Heart left ventricle (tissue), 16 donors: ENCODE measurements around the gene WDR86. TPM values are rescaled to one million over a fixed set of nuclear protein-coding genes. Genes with fewer than 3 reads are reported as not detected.
A peak's percentile ranks its signal among the peaks of the same experiment; 100 is the strongest.

Experiments
- ATAC-seq, 4 donors: fragments of 200-7000 bp; cut with Tn5 transposase; one replicate each; pipeline ENCODE4 v1.9.1; 2020 to 2022; ENCODE audit warnings: moderate library complexity in 4 of 4, mild to moderate bottlenecking in 3 of 4, moderate number of reproducible peaks in 1 of 4
- DNase-seq, 5 donors: peaks; one replicate each; pipeline ENCODE4 v3.0.0-alpha.2; 2020
- H3K27ac ChIP-seq, 12 donors: fragments of 200-600 bp; sonication (generic) in 4 of 12; one replicate each; pipeline versions ENCODE4 v1.5.0 to v1.8.0; 2016 to 2022; ENCODE audit warnings: mild to moderate bottlenecking in 2 of 12
- H3K27me3 ChIP-seq, 9 donors: fragments of 200-600 bp; sonication (generic) in 2 of 9; one replicate each; pipeline versions ENCODE4 v1.5.1 to v1.8.0; 2016 to 2022; ENCODE audit warnings: mild to moderate bottlenecking in 3 of 9
- H3K36me3 ChIP-seq, 9 donors: fragments of 200-600 bp; sonication (generic) in 2 of 9; one replicate each; pipeline versions ENCODE4 v1.5.0 to v1.8.0; 2018 to 2022; ENCODE audit warnings: mild to moderate bottlenecking in 2 of 9
- H3K4me1 ChIP-seq, 12 donors: fragments of 200-600 bp; sonication (generic) in 4 of 12; one replicate each; pipeline versions ENCODE4 v1.5.0 to v1.8.0; 2016 to 2022; ENCODE audit warnings: mild to moderate bottlenecking in 3 of 12
- H3K4me3 ChIP-seq, 12 donors: fragments of 200-600 bp; sonication (generic) in 4 of 12; one replicate each; pipeline versions ENCODE4 v1.5.0 to v1.8.0; 2017 to 2022; ENCODE audit warnings: mild to moderate bottlenecking in 9 of 12, moderate library complexity in 4 of 12
- H3K9me3 ChIP-seq, 12 donors: fragments of 200-600 bp; sonication (generic) in 4 of 12; one replicate each; pipeline versions ENCODE4 v1.5.0 to v1.8.0; 2016 to 2022; ENCODE audit warnings: mild to moderate bottlenecking in 1 of 12
- CTCF ChIP-seq, 12 donors: fragments of 200-600 bp; sonication (generic) in 4 of 12; IDR thresholded peaks; one replicate each; pipeline versions ENCODE4 v1.5.0 to v1.8.0; 2018 to 2022; ENCODE audit warnings: antibody characterized with exemption in 12 of 12, mild to moderate bottlenecking in 5 of 12
- POLR2A ChIP-seq, 2 donors: fragments of 450-650 bp; IDR thresholded peaks; one replicate each; pipeline ENCODE4 v1.6.1; 2017; ENCODE audit warnings: antibody characterized with exemption in 2 of 2, mild to moderate bottlenecking in 2 of 2, moderate library complexity in 2 of 2
- WGBS, 4 donors: extraction: QIAGEN DNeasy Blood & Tissue Kit in 2 of 4; methylation state at CpG; one replicate each; pipeline versions ENCODE4 v1.1.5 to v1.1.7; 2013 to 2018; 5-methylcytosine and 5-hydroxymethylcytosine counted together
- intact Hi-C, 10 donors: fragments of 100-400 bp; cut with DNase I; formaldehyde crosslinking; loops; one replicate each; pipeline versions ENCODE4 v1.11.1 to v1.14.2; 2022
- polyA plus RNA-seq, 2 donors: library from polyadenylated mRNA; stranded (reverse); fragments of 200-250 nt; gene quantifications; one replicate each; pipeline ENCODE4 v1.2.3, GENCODE V29; 2013
- total RNA-seq, 9 donors: library from RNA; depleted of rRNA in 2 of 9; stranded (reverse); fragments of >200 nt in 2 of 9; fragmentation: NEBNext Ultra II Directional in 3 of 9; extraction: Animal tissue kit (Norgen Biotek cat#: 25700) in 3 of 9; gene quantifications; one replicate each; pipeline versions ENCODE4 v1.1.0 to v1.2.4, GENCODE V29; 2016 to 2023
- donor health status: ischemic (EF 13 %, LVEDD 7.1; RV severe dilation, severe dysfunction).
- donor health status: healthy with polysubstance abuse.
- donor health status: DM: no; HTN: yes; CAD: no.
- donor health status: DM: no; HTN: no; CAD: no.
- donor health status: ischemic (EF 25% LVEDD 6.9; RV normal size, moderate dysfunction).
- donor health status: ischemic (EF 25% LVEDD 5.7; RV mildly dilated, moderate dysfunction).
- donor health status: healthy.
- donor health status: DM: yes; HTN: yes; CAD: no.
- donor health status: ischemic (EF 35%, LVEDD 5.7; RV mildly dilated, moderate dysfunction).
- donor health status: nonischemic (EF 11% LVEDD 7.7; RV severe dilation, severe dysfunction).
- donor health status: DM: yes; HTN: yes; CAD: no.
- donor health status: PGD.
- donor health status: ischemic (EF 29% LVEDD 5.4; RV normal size, mild dysfunction).
- donor health status: nonischemic (EF 23%, LVEDD 6.1; RV moderate dilation, normal function).

WDR86 gene
- total and polyA plus RNA-seq, 11 donors, result 0.37 to 1.7 (median 0.52) TPM; not detected in 5

DNA sequence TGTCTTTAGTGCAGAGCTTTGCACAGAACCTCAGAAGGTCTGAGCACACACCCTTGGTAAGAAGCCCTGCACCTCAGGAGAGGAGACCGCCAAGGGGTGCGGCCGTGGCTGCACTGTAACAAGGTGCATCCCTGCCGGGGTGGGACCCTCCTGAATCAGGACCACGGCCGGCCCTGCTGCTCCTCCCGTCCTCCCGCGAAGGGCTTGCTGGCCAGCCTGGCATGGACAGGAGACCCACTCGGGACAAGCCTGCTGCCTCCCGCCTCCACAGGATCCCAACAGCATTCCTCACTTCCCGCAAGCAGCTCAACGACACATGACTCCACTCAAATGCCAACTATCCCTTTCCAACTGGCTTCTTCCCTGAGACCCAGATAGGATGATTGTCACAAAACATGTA, 12.8 kb downstream of the WDR86 start:
- no peaks in the 10 kb centered on the region for H3K4me1 ChIP-seq
- no peaks in the 10 kb centered on the region for H3K9me3 ChIP-seq
- peaks cover 0 to 29% (median 0%) of the 10 kb centered on the region in 9 donors for H3K27me3 ChIP-seq
- no peak for DNase-seq
- peak in 1 of 4 donors; percentile 37 for ATAC-seq
- WGBS, 4 donors, result 89 to 93% (median 91%) methylated on average over 10 to 13 of the region's 13 CpGs
- no peak overlapping the region for H3K27ac ChIP-seq
- no peaks in the 10 kb centered on the region for H3K36me3 ChIP-seq
- intact Hi-C loops, result no loop called here
- H3K4me3 ChIP-seq, result no peak overlapping the region
- TF ChIP-seq CTCF (IDR thresholded peaks at IDR 0.05) (no peak), POLR2A (IDR thresholded peaks at IDR 0.05) (no peak)

- Histone ChIP-seq H3K36me3 (no peaks in the 10 kb centered on the region), H3K27me3 (peaks cover 0 to 29% (median 0%) of the 10 kb centered on the region in 9 donors), H3K4me3 (no peak overlapping the region), H3K9me3 (no peaks in the 10 kb centered on the region), H3K27ac (no peak overlapping the region), H3K4me1 (no peaks in the 10 kb centered on the region)
- DNase-seq (no peak), ATAC-seq (no peak)
- TF ChIP-seq POLR2A (IDR thresholded peaks at IDR 0.05) (no peak), CTCF (IDR thresholded peaks at IDR 0.05) (no peak)
- intact Hi-C loops, result no loop called here
- 87 to 91% (median 89%) methylated on average over 9 to 10 of the region's 10 CpGs for WGBS, 4 donors
Observed at GRCh38 chr7:151396328-151396970, 13.4 kb downstream of the WDR86 start.

GRCh38 chr7:151395036-151395367, 14.8 kb downstream of the WDR86 start:
- Histone ChIP-seq H3K4me3 (no peak overlapping the region), H3K27me3 (peaks cover 0 to 27% (median 0%) of the 10 kb centered on the region in 9 donors), H3K36me3 (no peaks in the 10 kb centered on the region), H3K27ac (no peak overlapping the region), H3K4me1 (no peaks in the 10 kb centered on the region), H3K9me3 (no peaks in the 10 kb centered on the region)
- ATAC-seq (no peak), DNase-seq (no peak)
- intact Hi-C loops, result no loop called here
- TF ChIP-seq CTCF (IDR thresholded peaks at IDR 0.05) (no peak), POLR2A (IDR thresholded peaks at IDR 0.05) (no peak)
- WGBS, 4 donors, result 73 to 84% (median 83%) methylated on average over 12 to 13 of the region's 13 CpGs

- WGBS, 4 donors, result 88 to 94% (median 91%) methylated on average over 29 to 35 of the region's 35 CpGs
- TF ChIP-seq CTCF (IDR thresholded peaks at IDR 0.05) (no peak), POLR2A (IDR thresholded peaks at IDR 0.05) (no peak)
- no peak for DNase-seq
Observed at GRCh38 chr7:151394076-151395035, 15.5 kb downstream of the WDR86 start.

More at GRCh38 chr7:151394076-151395035, 15.5 kb downstream of the WDR86 start:
- H3K9me3 ChIP-seq, result no peaks in the 10 kb centered on the region
- H3K4me1 ChIP-seq, result no peaks in the 10 kb centered on the region
- no peak overlapping the region for H3K4me3 ChIP-seq
- no peaks in the 10 kb centered on the region for H3K36me3 ChIP-seq
- peaks cover 0 to 26% (median 0%) of the 10 kb centered on the region in 9 donors for H3K27me3 ChIP-seq
- no peak for ATAC-seq
- no peak overlapping the region for H3K27ac ChIP-seq
- intact Hi-C loops, result no loop called here
